Endothelial cell of hepatic sinusoid (primary cell): ENCODE results near the gene PIGW.

ENCODE experiments used
- in situ Hi-C: cut with HindIII; loops from 2 replicates; pipeline ENCODE4 v1.10.0; 2017; ENCODE audit warnings: low sequenced_read_pairs

Gene PIGW

GRCh38 chr17:36534840-36535668, at the start of gene PIGW, which contains the start of gene MYO19:
PIGW (plus strand) TSS chr17:36534987; CDS start chr17:36537102, 2,115 bp downstream.
MYO19 (minus strand) TSS chr17:36534868; CDS start chr17:36532538, 2,330 bp downstream.
- in situ Hi-C loops: no loop called here

GRCh38 chr17:36485027-36485426, 49.8 kb upstream of the PIGW start:
- in situ Hi-C loops: loop anchor here (25.0 kb wide), 1 partner anchor 623 kb away; the partner anchor contains the start of gene HEATR9

GRCh38 chr17:36485805-36486203, 49.0 kb upstream of the PIGW start:
- in situ Hi-C loops: loop anchor here (25.0 kb wide), 1 partner anchor 624 kb away; the partner anchor contains the start of gene HEATR9

GRCh38 chr17:36486204-36487194, 48.3 kb upstream of the PIGW start, which contains the start of gene ZNHIT3:
ZNHIT3 (plus strand) TSS chr17:36486681; CDS start chr17:36486700, 19 bp downstream.
- in situ Hi-C loops: loop anchor here (25.0 kb wide), 1 partner anchor 624 kb away; the partner anchor contains the start of gene HEATR9

- in situ Hi-C loops: loop anchor here (25.0 kb wide), 1 partner anchor 632 kb away; the partner anchor contains the start of gene HEATR9
Observed at GRCh38 chr17:36493956-36494355, 40.8 kb upstream of the PIGW start.

GRCh38 chr17:36494674-36495073, 40.1 kb upstream of the PIGW start:
- in situ Hi-C loops: loop anchor here (25.0 kb wide), 1 partner anchor 632 kb away; the partner anchor contains the start of gene HEATR9

- in situ Hi-C loops: loop anchor here (25.0 kb wide), 1 partner anchor 633 kb away; the partner anchor contains the start of gene HEATR9
Observed at GRCh38 chr17:36495076-36495578, 39.7 kb upstream of the PIGW start.

GRCh38 chr17:36496018-36496789, 38.6 kb upstream of the PIGW start:
- in situ Hi-C loops: loop anchor here (25.0 kb wide), 1 partner anchor 634 kb away; the partner anchor contains the start of gene HEATR9

- in situ Hi-C loops: loop anchor here (25.0 kb wide), 1 partner anchor 636 kb away; the partner anchor contains the start of gene HEATR9
Observed at GRCh38 chr17:36498155-36498554, 36.6 kb upstream of the PIGW start.

- in situ Hi-C loops: loop anchor here (25.0 kb wide), 1 partner anchor 636 kb away; the partner anchor contains the start of gene HEATR9
Observed at GRCh38 chr17:36498560-36499300, 36.1 kb upstream of the PIGW start.

GRCh38 chr17:36500745-36501225, 34.0 kb upstream of the PIGW start:
- in situ Hi-C loops: no loop called here

GRCh38 chr17:36501351-36501750, 33.4 kb upstream of the PIGW start:
- in situ Hi-C loops: no loop called here

- in situ Hi-C loops: no loop called here
Observed at GRCh38 chr17:36501963-36502362, 32.8 kb upstream of the PIGW start.

GRCh38 chr17:36503456-36504155, 31.2 kb upstream of the PIGW start:
- in situ Hi-C loops: no loop called here

- in situ Hi-C loops: no loop called here
Observed at GRCh38 chr17:36504156-36504545, 30.6 kb upstream of the PIGW start.

- in situ Hi-C loops: no loop called here
Observed at GRCh38 chr17:36505171-36505570, 29.6 kb upstream of the PIGW start.

GRCh38 chr17:36506249-36506826, 28.4 kb upstream of the PIGW start:
- in situ Hi-C loops: no loop called here

- in situ Hi-C loops: no loop called here
Observed at GRCh38 chr17:36506831-36507230, 28.0 kb upstream of the PIGW start.
